WTC11 (cell line): Measurements from ENCODE around the gene CUL4A. TPM values are rescaled to one million over a fixed set of nuclear protein-coding genes. Genes with fewer than 3 reads are reported as not detected.

Experiments used
- ATAC-seq: fragments of 200-7000 bp; cut with Tn5 transposase; 2 replicates; pipeline ENCODE4 v1.10.0; 2021; ENCODE audit warnings: mild to moderate bottlenecking, moderate library complexity
- CTCF ChIA-PET: fragments of 300-600 bp; sonication (Branson Sonifier 250); formaldehyde crosslinking; loops from one replicate; lab custom pipeline; 2021; ENCODE audit warnings: antibody characterized with exemption; lab: Charles Lee
- POLR2A ChIA-PET: fragments of 350-600 bp; sonication (Branson Sonifier 250); formaldehyde crosslinking; loops from one replicate; lab custom pipeline; 2021; ENCODE audit warnings: antibody characterized with exemption; lab: Charles Lee
- DNase-seq: peaks from one replicate; pipeline ENCODE4 v3.0.0; 2021; ENCODE audit warnings: low spot score
- H3K27ac Mint-ChIP-seq: 2 replicates; pipeline ENCODE4 v1.8.0; 2021; ENCODE audit warnings: mixed read lengths
- H3K27me3 Mint-ChIP-seq: 2 replicates; pipeline ENCODE4 v1.8.0; 2021; ENCODE audit warnings: low read depth, mild to moderate bottlenecking, moderate library complexity, mixed read lengths
- H3K36me3 Mint-ChIP-seq: 2 replicates; pipeline ENCODE4 v1.8.0; 2021; ENCODE audit warnings: mixed read lengths
- H3K4me1 Mint-ChIP-seq: 2 replicates; pipeline ENCODE4 v1.8.0; 2022; ENCODE audit warnings: mixed read lengths
- H3K4me3 Mint-ChIP-seq: 2 replicates; pipeline ENCODE4 v1.8.0; 2021; ENCODE audit warnings: mild to moderate bottlenecking, moderate library complexity, mixed read lengths
- H3K9me3 Mint-ChIP-seq: 2 replicates; pipeline ENCODE4 v1.8.0; 2021; ENCODE audit warnings: mixed read lengths
- AFF4 ChIP-seq: sonication (generic); formaldehyde crosslinking; IDR thresholded peaks from 2 replicates; pipeline ENCODE4 v1.8.1; 2023; ENCODE audit warnings: mild to moderate bottlenecking, missing genetic modification reagents, borderline replicate concordance
- ATF1 ChIP-seq: sonication (generic); formaldehyde crosslinking; IDR thresholded peaks from 2 replicates; pipeline ENCODE4 v1.8.1; 2023; ENCODE audit warnings: mild to moderate bottlenecking, moderate library complexity, missing genetic modification reagents
- ATF6 ChIP-seq: sonication (generic); formaldehyde crosslinking; IDR thresholded peaks from 2 replicates; pipeline ENCODE4 v1.8.1; 2023; ENCODE audit warnings: mild to moderate bottlenecking, missing genetic modification reagents
- CREM ChIP-seq: sonication (generic); formaldehyde crosslinking; IDR thresholded peaks from 2 replicates; pipeline ENCODE4 v1.8.1; 2022; ENCODE audit warnings: mild to moderate bottlenecking, missing genetic modification reagents, moderate library complexity
- E2F1 ChIP-seq: sonication (generic); formaldehyde crosslinking; IDR thresholded peaks from 2 replicates; pipeline ENCODE4 v1.8.0; 2022; ENCODE audit warnings: mild to moderate bottlenecking, missing genetic modification reagents
- E2F4 ChIP-seq: sonication (generic); formaldehyde crosslinking; IDR thresholded peaks from 2 replicates; pipeline ENCODE4 v1.8.1; 2022; ENCODE audit warnings: low read depth, mild to moderate bottlenecking, moderate library complexity, missing genetic modification reagents, borderline replicate concordance
- FOXP1 ChIP-seq: sonication (generic); formaldehyde crosslinking; IDR thresholded peaks from 2 replicates; pipeline ENCODE4 v1.8.0; 2022; ENCODE audit warnings: missing genetic modification reagents, mild to moderate bottlenecking, moderate library complexity, borderline replicate concordance
- JAZF1 ChIP-seq: fragments of 250-450 bp; sonication (Bioruptor Pico); IDR thresholded peaks from 2 replicates; pipeline ENCODE4 v1.9.0; 2021; ENCODE audit warnings: moderate library complexity, mild to moderate bottlenecking, inconsistent platforms
- MLX ChIP-seq: sonication (generic); formaldehyde crosslinking; IDR thresholded peaks from 2 replicates; pipeline ENCODE4 v1.8.1; 2023; ENCODE audit warnings: mild to moderate bottlenecking, missing genetic modification reagents, moderate library complexity
- NFATC4 ChIP-seq: fragments of 250-450 bp; sonication (Bioruptor Pico); IDR thresholded peaks from 2 replicates; pipeline ENCODE4 v1.9.0; 2021; ENCODE audit warnings: mild to moderate bottlenecking
- NFYB ChIP-seq: sonication (generic); formaldehyde crosslinking; conservative IDR thresholded peaks from 2 replicates; pipeline ENCODE4 v1.8.0; 2022; ENCODE audit warnings: low read depth, missing genetic modification reagents
- OVOL2 ChIP-seq: fragments of 250-450 bp; sonication (Bioruptor Pico); IDR thresholded peaks from 2 replicates; pipeline ENCODE4 v1.9.0; 2021; ENCODE audit warnings: mild to moderate bottlenecking, borderline replicate concordance
- PRDM15 ChIP-seq: sonication (generic); formaldehyde crosslinking; IDR thresholded peaks from 2 replicates; pipeline ENCODE4 v1.8.0; 2022; ENCODE audit warnings: missing genetic modification reagents
- PREB ChIP-seq: sonication (generic); formaldehyde crosslinking; IDR thresholded peaks from 2 replicates; pipeline ENCODE4 v1.8.1; 2022; ENCODE audit warnings: mild to moderate bottlenecking, missing genetic modification reagents, moderate library complexity, borderline replicate concordance
- SP1 ChIP-seq: sonication (generic); formaldehyde crosslinking; conservative IDR thresholded peaks from 2 replicates; pipeline ENCODE4 v1.8.1; 2022; ENCODE audit warnings: missing genetic modification reagents
- TEAD1 ChIP-seq: sonication (generic); formaldehyde crosslinking; IDR thresholded peaks from 2 replicates; pipeline ENCODE4 v1.8.0; 2022; ENCODE audit warnings: mild to moderate bottlenecking, missing genetic modification reagents
- ZNF219 ChIP-seq: sonication (generic); formaldehyde crosslinking; IDR thresholded peaks from 2 replicates; pipeline ENCODE4 v1.8.0; 2023; ENCODE audit warnings: missing genetic modification reagents, mild to moderate bottlenecking, borderline replicate concordance
- ZNF396 ChIP-seq: fragments of 250-450 bp; sonication (Bioruptor Pico); IDR thresholded peaks from 2 replicates; pipeline ENCODE4 v1.8.0; 2021; ENCODE audit warnings: mild to moderate bottlenecking, moderate library complexity, borderline replicate concordance
- ZNF416 ChIP-seq: fragments of 250-450 bp; sonication (Bioruptor Pico); IDR thresholded peaks from 2 replicates; pipeline ENCODE4 v1.9.0; 2021; ENCODE audit warnings: mild to moderate bottlenecking, inconsistent platforms
- total RNA-seq: library from RNA; stranded (reverse); gene quantifications from 3 replicates; pipeline ENCODE4 v1.2.3, GENCODE V29; 2021

Gene CUL4A
- total RNA-seq, 1 experiment from 2014 or later = 99.9 TPM

- peaks cover 16% of the 10 kb centered on the region for H3K27me3 Mint-ChIP-seq
- CTCF ChIA-PET = interaction anchor here (0.5 to 0.7 kb wide), 2 partner anchors 65 to 153 kb away, joined by 3 to 4 read pairs; partner anchors contain the start of gene GRTP1
- no peak for DNase-seq
- no peaks in the 10 kb centered on the region; the same call in 1 of the 2 replicates for H3K36me3 Mint-ChIP-seq
- peaks cover 17% of the 10 kb centered on the region for H3K4me1 Mint-ChIP-seq
- peak overlapping the region; percentile 91 for H3K27ac Mint-ChIP-seq
- no peak for ATAC-seq
- peak overlapping the region; percentile 94 for H3K4me3 Mint-ChIP-seq
- POLR2A ChIA-PET = no interaction called here
- no peaks in the 10 kb centered on the region for H3K9me3 Mint-ChIP-seq
- TF ChIP-seq TEAD1 (CRISPR knock-in tag) = no peak
- no peak for TF ChIP-seq SP1 (CRISPR knock-in tag)
- TF ChIP-seq ZNF219 (CRISPR knock-in tag) = no peak
- no peak for TF ChIP-seq MLX
- TF ChIP-seq E2F4 = no peak
- no peak for TF ChIP-seq FOXP1 (CRISPR knock-in tag)
- TF ChIP-seq ATF6 = no peak
- TF ChIP-seq AFF4 (CRISPR knock-in tag) = no peak
- TF ChIP-seq PREB (CRISPR knock-in tag) = no peak
- no peak for TF ChIP-seq ZNF396 (CRISPR knock-in tag)
- no peak for TF ChIP-seq NFATC4 (CRISPR knock-in tag)
- no peak for TF ChIP-seq ZNF416
- no peak for TF ChIP-seq OVOL2 (CRISPR knock-in tag)
- no peak for TF ChIP-seq E2F1 (CRISPR knock-in tag)
- no peak for TF ChIP-seq CREM (CRISPR knock-in tag)
- no peak for TF ChIP-seq ATF1
- no peak for TF ChIP-seq PRDM15 (CRISPR knock-in tag)
- TF ChIP-seq JAZF1 (CRISPR knock-in tag) = no peak
- no peak for TF ChIP-seq NFYB (CRISPR knock-in tag)
Observed at GRCh38 chr13:113298043-113298945, 88.9 kb downstream of the CUL4A start.
